HCEC 1CT (cell line): ENCODE results near the gene GNLY.
"Not testable (repeated sequence)": the region's sequence is repeated elsewhere in the genome, so short reads cannot be mapped to it uniquely, and the experiment has no call there.

ENCODE experiments used
- DNase-seq: peaks from one replicate; pipeline ENCODE4 v3.0.0-alpha.2; 2017

The GNLY gene

GRCh38 chr2:85711578-85712060 lies 17.5 kb downstream of the GNLY start:
- no peak for DNase-seq

- DNase-seq = no peak
These were observed 18.2 kb downstream of the GNLY start for GRCh38 chr2:85712336-85712735.

- DNase-seq = no peak
These were observed 18.9 kb downstream of the GNLY start for GRCh38 chr2:85712849-85713612.

GRCh38 chr2:85713836-85714235 lies 19.7 kb downstream of the GNLY start:
- no peak for DNase-seq

DNA sequence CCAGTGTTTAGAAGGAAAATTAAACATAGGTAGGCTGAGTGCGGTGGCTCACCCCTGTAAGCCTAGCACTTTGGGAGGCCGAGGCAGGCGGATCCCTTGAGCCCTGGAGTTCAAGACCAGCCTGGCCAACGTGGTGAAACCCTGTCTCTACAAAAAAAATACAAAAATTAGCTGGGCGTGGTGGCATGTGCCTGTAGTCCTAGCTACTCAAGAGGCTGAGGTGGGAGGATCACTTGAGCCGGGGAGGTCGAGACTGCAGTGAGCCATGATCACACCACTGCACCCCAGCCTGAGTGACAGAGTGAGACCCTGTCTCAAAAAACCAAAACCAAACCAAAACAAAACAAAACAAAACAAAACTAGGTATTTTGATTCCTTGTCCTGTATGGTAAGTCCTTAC lies 20.3 kb downstream of the GNLY start:
- DNase-seq = not testable (repeated sequence)

- no peak for DNase-seq
These were observed 20.7 kb downstream of the GNLY start for GRCh38 chr2:85714841-85715240.

DNA sequence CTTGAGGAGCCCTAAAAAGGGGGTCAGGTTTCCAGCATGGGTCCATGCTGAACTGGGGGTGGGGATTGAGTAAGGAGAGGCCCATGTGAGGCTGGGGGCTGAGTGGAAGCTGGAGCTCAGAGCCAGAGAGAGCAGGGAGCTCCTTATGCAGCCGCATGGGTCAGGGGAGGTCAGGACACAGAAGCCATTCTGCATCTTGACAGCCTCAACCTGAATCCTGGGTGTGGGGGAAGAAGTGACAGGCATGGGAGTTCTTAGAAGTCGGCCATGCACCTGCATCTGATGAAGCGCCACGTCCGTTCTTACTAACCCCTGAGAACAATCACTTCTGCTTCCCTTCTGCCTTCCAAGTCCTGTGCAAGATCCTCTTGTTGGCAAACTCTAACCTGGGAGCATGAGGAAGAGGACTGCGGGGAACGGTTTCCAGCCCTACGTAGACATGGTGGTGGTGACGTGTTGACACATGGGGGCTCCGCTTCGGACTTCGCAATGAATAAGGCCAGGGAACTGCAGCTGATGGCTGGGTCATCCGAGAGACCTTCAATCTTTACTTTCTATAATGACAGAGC lies 22.3 kb downstream of the GNLY start:
- no peak for DNase-seq

GRCh38 chr2:85717308-85718008 lies 23.3 kb downstream of the GNLY start:
- no peak for DNase-seq

DNA sequence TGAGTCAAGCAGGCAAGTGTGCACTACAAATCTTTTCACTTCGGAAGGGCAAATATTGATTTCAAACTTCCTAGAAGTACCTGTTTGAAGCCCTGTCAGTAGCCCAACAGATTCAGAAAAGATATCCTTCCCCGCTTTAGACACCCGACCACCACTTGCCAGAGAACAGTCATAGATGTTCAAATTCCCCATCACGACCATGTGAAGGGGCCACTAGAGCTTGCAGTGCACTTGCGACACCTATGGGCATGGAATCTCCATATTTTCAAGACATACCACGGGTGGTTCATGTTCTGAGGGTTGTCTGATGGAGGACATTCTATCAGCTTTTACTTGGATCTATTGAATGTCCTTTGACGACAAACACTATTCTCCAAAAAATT lies 23.8 kb downstream of the GNLY start:
- no peak for DNase-seq

DNA sequence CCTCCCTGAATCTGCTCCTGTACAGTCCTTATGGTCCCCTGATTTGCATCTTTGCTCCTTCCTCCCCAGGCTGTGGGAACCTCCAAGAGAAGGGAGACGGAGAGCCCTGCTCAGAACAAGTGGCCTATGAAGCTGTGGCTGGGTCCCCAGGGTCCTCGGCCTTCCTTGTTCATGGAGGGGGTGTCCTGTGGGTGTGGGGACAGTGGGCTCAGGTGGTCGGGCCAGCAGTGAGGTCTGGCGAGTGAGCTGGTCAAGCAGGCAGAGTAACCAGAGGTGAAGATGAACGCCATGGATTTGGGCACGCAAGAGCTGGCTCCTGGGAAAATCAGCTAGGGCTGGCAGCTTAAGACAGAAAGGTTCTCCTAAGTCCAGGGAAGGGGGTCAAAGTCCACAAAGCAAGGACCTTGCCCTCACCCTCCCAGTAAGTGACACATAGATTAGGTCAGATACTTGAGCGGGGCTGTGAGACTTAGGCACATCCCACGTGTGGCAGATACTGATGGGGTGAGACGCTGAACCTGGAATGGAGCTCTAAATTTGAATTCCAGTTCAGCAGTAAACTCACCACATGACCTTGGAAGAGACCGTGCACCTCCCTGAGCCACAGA lies 24.8 kb downstream of the GNLY start:
- DNase-seq = no peak

DNA sequence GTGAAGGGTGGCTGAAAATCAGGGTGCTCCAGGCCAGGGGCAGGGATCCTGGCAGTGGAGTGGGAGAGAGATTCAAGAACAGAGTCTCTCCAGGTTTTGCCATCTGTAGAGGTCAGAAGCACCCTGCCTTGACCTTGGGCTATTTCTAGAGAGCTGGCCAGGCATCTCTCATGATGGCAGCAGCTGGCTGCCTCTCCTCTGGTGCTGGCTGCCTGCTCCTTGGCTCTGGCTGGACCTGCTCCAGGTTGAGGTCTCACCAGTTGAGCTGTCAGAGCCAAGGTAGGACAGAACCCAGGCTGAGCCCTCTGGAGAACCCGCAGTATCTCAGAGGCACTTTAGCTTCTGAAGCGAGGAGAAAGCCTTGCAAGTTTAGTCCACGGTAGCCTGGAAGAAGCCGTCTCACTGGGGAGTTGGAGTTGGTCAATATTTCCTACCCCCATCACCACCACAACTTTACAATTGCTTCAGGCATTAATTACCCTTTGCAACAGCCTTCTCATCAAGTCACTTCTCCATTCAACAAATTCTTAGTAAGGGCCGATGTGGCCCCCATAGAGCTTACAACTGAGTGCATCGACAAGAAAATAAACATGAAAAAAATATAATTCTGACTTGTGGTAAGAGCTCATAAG lies 25.6 kb downstream of the GNLY start:
- no peak for DNase-seq

DNA sequence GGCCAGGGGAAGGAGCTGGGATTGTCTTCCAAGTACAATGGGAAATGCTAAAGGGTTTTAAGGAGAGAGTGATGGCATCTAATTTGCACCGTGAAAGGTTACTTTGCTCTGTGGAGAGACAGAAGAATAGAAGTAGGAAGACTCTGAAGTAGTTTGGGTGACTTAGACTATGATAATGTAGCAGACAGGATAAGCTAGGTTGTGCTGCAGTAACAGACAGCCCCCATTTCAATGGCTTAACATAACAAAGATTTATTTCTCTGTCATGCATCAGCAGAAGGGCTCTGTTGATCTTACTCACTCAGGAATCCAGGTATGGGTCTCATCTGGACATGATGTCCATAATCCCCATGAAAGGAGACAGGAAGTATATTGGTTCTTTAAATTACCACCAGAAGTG lies 26.4 kb downstream of the GNLY start:
- DNase-seq = no peak

- no peak for DNase-seq
These were observed 27.5 kb downstream of the GNLY start for GRCh38 chr2:85721641-85722040.

DNA sequence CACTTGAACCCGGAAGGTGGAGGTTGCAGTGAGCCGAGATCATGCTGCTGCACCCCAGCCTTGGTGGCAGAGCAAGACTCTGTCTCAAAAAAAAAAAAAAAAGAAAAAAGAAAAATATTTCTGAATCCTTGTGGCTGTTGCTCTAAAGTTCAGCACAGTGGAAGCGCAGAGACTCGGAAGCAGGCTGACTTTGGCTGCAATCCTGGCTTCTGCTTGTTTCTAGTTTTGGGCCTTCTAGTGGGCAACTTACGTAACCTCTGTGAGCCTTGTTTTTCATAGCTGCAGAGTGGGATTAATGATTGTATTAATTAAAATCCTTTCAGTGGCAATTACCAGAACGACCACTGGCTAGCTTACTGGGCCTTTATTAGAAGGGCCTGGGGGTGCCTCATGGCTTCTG lies 28.4 kb downstream of the GNLY start:
- DNase-seq = no peak

GRCh38 chr2:85723707-85724360 lies 29.7 kb downstream of the GNLY start:
- peak; percentile 35 for DNase-seq

DNA sequence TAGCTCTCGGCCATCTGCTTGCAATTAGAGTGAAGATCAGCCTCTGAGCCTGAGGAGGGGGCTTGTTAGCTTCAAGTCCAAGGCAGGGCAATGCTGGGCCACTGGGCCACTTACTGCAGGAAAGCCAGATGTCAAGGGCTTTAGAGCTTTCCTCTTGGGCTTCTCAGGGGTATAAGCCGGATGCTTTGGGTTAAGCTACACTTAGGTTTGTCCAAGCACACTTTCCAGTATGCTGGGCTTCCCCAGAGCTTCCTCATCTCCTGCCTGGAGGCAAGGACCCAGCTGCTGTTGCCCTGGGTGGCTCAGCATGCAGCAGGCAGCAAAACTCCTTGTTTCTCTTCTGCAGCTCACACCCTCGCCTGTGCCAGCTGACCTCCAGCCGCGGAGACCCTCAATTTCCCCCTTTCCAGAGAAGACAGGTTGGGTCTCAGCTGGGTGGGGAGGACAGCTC lies 30.6 kb downstream of the GNLY start:
- DNase-seq = no peak

DNA sequence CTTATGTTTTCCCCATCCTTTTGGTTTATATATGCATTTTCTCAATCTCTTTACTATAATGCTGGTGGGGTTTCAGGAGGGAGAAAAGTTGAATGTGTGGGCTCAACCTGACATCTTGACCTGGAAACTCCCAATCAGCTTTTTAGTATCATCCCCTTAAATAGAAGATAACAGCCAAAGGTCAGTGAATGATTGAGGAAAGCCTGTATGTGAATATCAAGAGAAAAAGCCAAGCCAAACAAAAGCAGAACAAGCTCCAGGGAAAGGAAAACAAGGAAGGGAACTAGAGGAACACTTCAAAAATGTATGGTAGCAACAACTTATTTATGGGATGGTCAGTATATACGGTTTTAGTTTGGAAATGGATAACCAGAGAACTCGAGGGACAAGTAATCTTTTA lies 31.3 kb downstream of the GNLY start:
- no peak for DNase-seq

DNA sequence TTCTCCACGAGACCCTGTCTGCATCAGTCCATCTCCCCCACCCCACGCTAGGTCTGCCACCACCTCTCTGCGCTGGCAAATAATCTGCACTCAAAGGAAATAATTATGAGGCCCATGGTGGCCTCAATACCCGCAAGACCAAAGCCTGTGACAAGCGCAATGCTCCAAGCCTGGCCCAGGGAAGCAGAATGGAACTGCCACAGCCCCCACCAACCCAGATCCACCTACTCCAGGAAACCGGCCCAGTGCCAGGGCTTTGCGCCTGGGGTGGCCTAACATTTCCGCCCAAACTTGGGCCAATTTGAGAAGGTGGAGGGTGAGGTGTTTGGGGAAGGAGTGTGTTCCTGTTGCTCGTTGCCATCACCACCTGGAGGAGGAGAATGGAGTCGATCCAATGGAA lies 33.6 kb downstream of the GNLY start:
- no peak for DNase-seq

- DNase-seq = no peak
These were observed 34.2 kb downstream of the GNLY start for GRCh38 chr2:85728342-85728741.

GRCh38 chr2:85728883-85729824 lies 35.0 kb downstream of the GNLY start:
- DNase-seq = peak; percentile 64

DNA sequence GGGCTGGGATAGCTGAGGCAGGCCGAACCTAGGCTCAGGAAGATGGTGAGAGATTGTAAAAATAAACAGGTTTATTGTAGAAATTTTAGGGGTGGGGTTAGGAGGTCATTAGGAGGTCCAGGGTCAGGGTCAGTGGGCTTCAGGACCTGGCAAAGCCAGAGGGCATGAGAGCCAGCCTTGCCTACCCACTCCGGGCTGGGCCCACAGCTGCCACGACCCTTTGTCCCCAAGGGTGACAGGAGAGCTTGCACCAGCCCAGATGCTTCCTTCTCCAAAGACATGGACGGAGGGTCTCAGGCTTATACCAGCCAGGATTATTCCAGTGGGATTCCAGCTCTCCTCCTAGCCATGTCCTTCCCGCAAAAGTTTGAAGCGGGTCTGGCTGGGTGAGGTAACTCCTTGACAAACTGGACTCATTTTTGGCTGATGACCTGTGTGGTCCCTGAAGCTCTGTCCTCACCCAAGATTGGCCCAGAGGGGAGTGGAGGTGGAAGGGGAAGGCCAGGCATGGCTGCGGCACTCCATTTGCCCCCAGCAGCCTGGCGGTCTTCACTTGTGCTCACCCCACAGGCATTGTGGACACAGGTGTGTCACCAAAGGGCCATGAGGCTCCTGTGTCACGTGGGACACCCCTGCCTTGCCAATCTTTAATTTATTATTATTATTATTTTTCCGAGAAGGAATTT lies 35.8 kb downstream of the GNLY start:
- DNase-seq = no peak
